Mucosa of stomach (tissue), 1 donor: ENCODE measurements around the gene SNX8.
"Not testable (repeated sequence)": the region's sequence is repeated elsewhere in the genome, so short reads cannot be mapped to it uniquely, and the experiment has no call there.

ENCODE experiments used
- H3K27me3 ChIP-seq: one replicate; pipeline ENCODE4 v1.7.0; 2013; ENCODE audit warnings: mild to moderate bottlenecking, low read length; ENCODE audit not compliant: control insufficient read depth, insufficient read depth
- H3K36me3 ChIP-seq: one replicate; pipeline ENCODE4 v1.7.0; 2013; ENCODE audit warnings: low read length; ENCODE audit not compliant: control insufficient read depth, insufficient read depth
- H3K4me1 ChIP-seq: one replicate; pipeline ENCODE4 v1.7.0; 2013; ENCODE audit warnings: mild to moderate bottlenecking, low read length; ENCODE audit not compliant: control insufficient read depth, insufficient read depth
- H3K4me3 ChIP-seq: one replicate; pipeline ENCODE4 v1.7.0; 2013; ENCODE audit warnings: low read length
- H3K9ac ChIP-seq: one replicate; pipeline ENCODE4 v1.7.0; 2013; ENCODE audit warnings: mild to moderate bottlenecking, low read length, moderate library complexity
- H3K9me3 ChIP-seq: one replicate; pipeline ENCODE4 v1.7.0; 2013; ENCODE audit warnings: mild to moderate bottlenecking, low read length, moderate library complexity; ENCODE audit not compliant: control insufficient read depth
- donor health status: Pancreatic carcinoma.

The SNX8 gene

DNA sequence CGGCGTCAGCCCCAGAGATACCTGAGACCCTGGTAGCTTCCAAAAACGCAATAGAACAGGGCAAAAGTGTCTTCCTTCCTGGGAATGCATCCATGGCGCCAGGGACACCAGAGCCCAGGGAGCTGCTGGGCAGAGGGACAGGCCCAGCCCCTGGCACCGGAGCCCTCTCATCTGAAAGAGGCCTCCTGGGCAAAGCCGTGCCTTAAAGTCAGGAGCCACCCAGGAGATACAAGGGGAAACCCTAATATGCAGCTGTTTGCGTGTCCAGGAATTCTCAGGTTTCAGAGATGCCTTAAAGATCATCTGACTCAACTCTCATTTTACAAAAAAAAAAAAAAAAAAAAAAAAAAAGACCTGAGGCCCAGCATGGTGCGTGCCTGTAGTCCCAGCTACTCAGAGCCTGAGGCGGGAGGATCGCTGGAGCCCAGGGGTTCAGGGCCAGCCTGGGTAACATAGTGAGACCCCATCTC, 44.2 kb downstream of the SNX8 start:
- Histone ChIP-seq H3K9me3 (no peaks in the 10 kb centered on the region), H3K4me1 (no peaks in the 10 kb centered on the region), H3K27me3 (no peaks in the 10 kb centered on the region), H3K9ac (no peak overlapping the region), H3K36me3 (no peaks in the 10 kb centered on the region), H3K4me3 (no peak overlapping the region)

DNA sequence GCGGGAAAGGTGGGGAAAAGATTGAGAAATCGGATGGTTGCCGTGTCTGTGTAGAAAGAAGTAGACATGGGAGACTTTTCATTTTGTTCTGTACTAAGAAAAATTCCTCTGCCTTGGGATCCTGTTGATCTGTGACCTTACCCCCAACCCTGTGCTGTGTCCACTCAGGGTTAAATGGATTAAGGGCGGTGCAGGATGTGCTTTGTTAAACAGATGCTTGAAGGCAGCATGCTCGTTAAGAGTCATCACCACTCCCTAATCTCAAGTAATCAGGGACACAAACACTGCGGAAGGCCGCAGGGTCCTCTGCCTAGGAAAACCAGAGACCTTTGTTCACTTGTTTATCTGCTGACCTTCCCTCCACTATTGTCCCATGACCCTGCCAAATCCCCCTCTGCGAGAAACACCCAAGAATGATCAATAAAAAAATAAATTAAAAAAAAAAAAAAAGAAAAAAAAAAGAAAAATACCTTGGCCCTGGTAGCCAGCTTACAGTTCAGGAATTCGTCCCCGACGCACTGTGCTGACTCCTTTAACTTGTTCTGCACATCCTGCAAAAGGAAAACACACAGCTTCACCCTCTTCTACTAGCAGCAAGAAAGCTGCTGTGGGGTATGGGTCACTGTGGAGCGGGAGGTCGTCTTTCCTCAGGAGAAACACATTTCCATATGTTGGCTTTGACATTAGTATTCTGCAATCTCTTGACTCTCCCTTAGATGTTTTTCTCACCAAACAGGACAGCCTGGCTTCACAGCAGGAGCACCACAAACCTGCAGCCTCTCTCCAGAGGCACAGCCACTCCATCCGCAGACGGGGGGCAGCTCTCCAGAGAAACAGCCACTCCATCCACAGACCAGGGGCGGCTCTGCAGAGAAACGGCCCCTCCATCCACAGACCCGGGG, 44.9 kb downstream of the SNX8 start:
- H3K9ac ChIP-seq, H3K36me3 ChIP-seq, H3K27me3 ChIP-seq, H3K4me1 ChIP-seq, H3K4me3 ChIP-seq, H3K9me3 ChIP-seq: not testable (repeated sequence)

GRCh38 chr7:2266911-2267310, 47.3 kb downstream of the SNX8 start:
- Histone ChIP-seq H3K4me3 (no peak overlapping the region), H3K4me1 (no peaks in the 10 kb centered on the region), H3K9me3 (no peaks in the 10 kb centered on the region), H3K27me3 (no peaks in the 10 kb centered on the region), H3K36me3 (no peaks in the 10 kb centered on the region), H3K9ac (no peak overlapping the region)

- Histone ChIP-seq H3K9me3 (no peaks in the 10 kb centered on the region), H3K27me3 (no peaks in the 10 kb centered on the region), H3K4me1 (no peaks in the 10 kb centered on the region), H3K9ac (no peak overlapping the region), H3K4me3 (no peak overlapping the region), H3K36me3 (no peaks in the 10 kb centered on the region)
These were observed 50.1 kb downstream of the SNX8 start for GRCh38 chr7:2264158-2264557.

DNA sequence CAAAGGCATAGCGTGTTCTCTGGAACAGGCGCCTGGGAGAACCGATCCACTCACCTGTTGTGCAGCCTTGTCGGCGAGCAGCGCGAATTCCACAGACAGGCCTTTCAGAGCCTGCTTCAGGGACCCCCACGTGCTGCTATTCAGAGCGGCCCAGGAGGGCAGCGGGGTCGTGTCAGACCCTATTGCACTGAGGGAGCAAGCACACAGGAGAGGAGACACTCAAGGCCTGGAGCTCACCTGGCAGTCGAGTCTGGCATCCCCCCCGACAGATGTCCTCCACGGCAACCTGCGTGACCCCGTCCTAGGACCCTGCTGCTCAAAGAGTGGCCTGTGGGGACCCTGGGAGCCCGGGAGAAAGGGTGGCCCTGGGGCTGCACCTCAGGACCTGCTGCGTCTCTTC, 51.1 kb downstream of the SNX8 start:
- Histone ChIP-seq H3K27me3 (no peaks in the 10 kb centered on the region), H3K36me3 (no peaks in the 10 kb centered on the region), H3K4me3 (no peak overlapping the region), H3K4me1 (no peaks in the 10 kb centered on the region), H3K9me3 (no peaks in the 10 kb centered on the region), H3K9ac (no peak overlapping the region)

- Histone ChIP-seq H3K36me3 (no peaks in the 10 kb centered on the region), H3K9me3 (no peaks in the 10 kb centered on the region), H3K4me1 (no peaks in the 10 kb centered on the region), H3K9ac (no peak overlapping the region), H3K27me3 (no peaks in the 10 kb centered on the region), H3K4me3 (no peak overlapping the region)
These were observed 52.6 kb downstream of the SNX8 start for GRCh38 chr7:2261611-2262010.

GRCh38 chr7:2260820-2261219, 53.4 kb downstream of the SNX8 start:
- H3K36me3 ChIP-seq, result no peaks in the 10 kb centered on the region

DNA sequence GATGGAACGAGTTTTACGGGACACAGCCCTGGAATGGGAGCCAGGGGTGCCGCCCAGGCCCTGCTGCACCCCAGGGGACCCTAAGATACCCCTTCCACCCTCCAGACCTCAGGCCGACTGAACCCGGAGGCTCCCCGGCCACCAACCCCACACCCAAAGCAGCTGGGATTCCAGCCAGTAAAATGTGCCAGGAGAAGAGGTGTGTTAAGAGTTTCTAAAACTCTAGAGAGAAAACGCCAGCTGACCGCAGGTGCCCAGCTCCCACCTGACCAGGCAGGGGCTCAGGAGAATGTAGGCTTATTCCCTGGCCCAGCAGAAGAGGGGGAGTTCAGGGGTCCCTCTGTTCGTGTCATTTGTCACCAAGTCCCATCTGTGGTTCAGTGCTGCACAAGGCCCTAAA, 54.8 kb downstream of the SNX8 start:
- Histone ChIP-seq H3K27me3 (no peaks in the 10 kb centered on the region), H3K4me1 (no peaks in the 10 kb centered on the region), H3K4me3 (no peak overlapping the region), H3K9me3 (no peaks in the 10 kb centered on the region), H3K36me3 (no peaks in the 10 kb centered on the region), H3K9ac (no peak overlapping the region)

More at GRCh38 chr7:2260820-2261219, 53.4 kb downstream of the SNX8 start:
- H3K9me3 ChIP-seq, result no peaks in the 10 kb centered on the region
- no peaks in the 10 kb centered on the region for H3K4me1 ChIP-seq
- no peak overlapping the region for H3K4me3 ChIP-seq
- no peaks in the 10 kb centered on the region for H3K27me3 ChIP-seq
- H3K9ac ChIP-seq, result no peak overlapping the region

GRCh38 chr7:2258661-2259365, 55.4 kb downstream of the SNX8 start:
- Histone ChIP-seq H3K36me3 (no peaks in the 10 kb centered on the region), H3K4me1 (no peaks in the 10 kb centered on the region)

GRCh38 chr7:2257651-2258050, 56.6 kb downstream of the SNX8 start:
- H3K4me1 ChIP-seq, result no peaks in the 10 kb centered on the region
- H3K36me3 ChIP-seq, result no peaks in the 10 kb centered on the region
- no peak overlapping the region for H3K4me3 ChIP-seq
- no peaks in the 10 kb centered on the region for H3K27me3 ChIP-seq
- H3K9ac ChIP-seq, result no peak overlapping the region
- no peaks in the 10 kb centered on the region for H3K9me3 ChIP-seq

More at GRCh38 chr7:2258661-2259365, 55.4 kb downstream of the SNX8 start:
- H3K9me3 ChIP-seq, result no peaks in the 10 kb centered on the region
- no peak overlapping the region for H3K9ac ChIP-seq
- H3K27me3 ChIP-seq, result no peaks in the 10 kb centered on the region
- no peak overlapping the region for H3K4me3 ChIP-seq

- H3K36me3 ChIP-seq, result no peaks in the 10 kb centered on the region
- no peaks in the 10 kb centered on the region for H3K4me1 ChIP-seq
- no peak overlapping the region for H3K4me3 ChIP-seq
- H3K9ac ChIP-seq, result no peak overlapping the region
- no peaks in the 10 kb centered on the region for H3K9me3 ChIP-seq
- no peaks in the 10 kb centered on the region for H3K27me3 ChIP-seq
These were observed 57.1 kb downstream of the SNX8 start for GRCh38 chr7:2257046-2257551.
